Fibroblast of the aortic adventitia (primary cell): ENCODE measurements around the gene VAMP1. TPM values are rescaled to one million over a fixed set of nuclear protein-coding genes. Genes with fewer than 3 reads are reported as not detected.
A peak's percentile ranks its signal among the peaks of the same experiment; 100 is the strongest.
"Not testable (repeated sequence)": the region's sequence is repeated elsewhere in the genome, so short reads cannot be mapped to it uniquely, and the experiment has no call there.

Source experiments
- DNase-seq: peaks from one replicate; pipeline ENCODE4 v3.0.0-alpha.2; 2010; ENCODE audit warnings: low read depth
- H3K4me3 ChIP-seq: 2 replicates; pipeline ENCODE4 v1.5.1; 2011; ENCODE audit warnings: low read depth, mild to moderate bottlenecking, control low read depth, low read length, moderate library complexity
- total RNA-seq: library from RNA; depleted of rRNA; stranded (reverse); fragments of >200 nt; gene quantifications from 2 replicates; pipeline ENCODE4 v1.2.3, GENCODE V29; 2012; ENCODE audit warnings: low replicate concordance
- TF ChIP-seq, protein P1 (sequence below): IDR thresholded peaks from 2 replicates; pipeline ENCODE4 v1.5.1; 2011; ENCODE audit warnings: mild to moderate bottlenecking, low read length, control low read depth, inconsistent platforms; ENCODE audit not compliant: insufficient read depth

Gene VAMP1
- total RNA-seq, 1 donor: 9.0 TPM

DNA sequence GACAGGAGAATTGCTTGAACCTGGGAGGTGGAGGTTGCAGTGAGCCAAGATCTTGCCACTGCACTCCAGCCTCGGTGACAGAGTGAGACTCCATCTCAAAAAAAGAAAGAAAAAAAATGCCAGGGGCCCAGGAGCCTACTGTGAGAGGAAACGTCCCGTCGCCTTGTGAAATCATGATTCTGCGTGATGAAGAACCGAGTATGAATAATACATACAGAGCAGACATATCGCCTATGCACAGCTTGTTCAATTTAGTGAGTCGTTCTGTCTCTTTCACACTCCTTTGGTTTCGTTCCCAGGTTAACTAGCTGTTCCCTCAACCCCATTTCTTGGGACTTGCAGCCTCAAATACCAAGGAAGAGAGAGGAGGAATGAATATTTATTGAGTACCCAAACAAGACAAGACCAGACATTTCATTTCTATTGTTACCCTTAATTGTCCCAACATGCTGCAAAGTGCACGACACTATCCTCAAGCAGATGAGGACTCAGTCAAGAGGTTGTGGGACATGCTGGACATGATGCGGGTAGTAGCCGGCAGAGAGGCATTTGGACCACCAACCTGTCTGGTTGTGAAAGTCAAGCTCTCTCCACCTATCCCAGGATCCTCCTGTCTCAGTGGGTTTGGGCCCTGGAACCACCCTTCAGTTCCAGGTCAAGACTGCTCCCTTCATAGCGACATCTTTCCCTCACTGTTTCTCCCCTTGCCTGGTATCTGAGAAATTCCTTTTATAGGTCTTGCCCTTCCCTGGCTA, 34.3 kb downstream of the VAMP1 start:
- TF ChIP-seq, protein P1, sequence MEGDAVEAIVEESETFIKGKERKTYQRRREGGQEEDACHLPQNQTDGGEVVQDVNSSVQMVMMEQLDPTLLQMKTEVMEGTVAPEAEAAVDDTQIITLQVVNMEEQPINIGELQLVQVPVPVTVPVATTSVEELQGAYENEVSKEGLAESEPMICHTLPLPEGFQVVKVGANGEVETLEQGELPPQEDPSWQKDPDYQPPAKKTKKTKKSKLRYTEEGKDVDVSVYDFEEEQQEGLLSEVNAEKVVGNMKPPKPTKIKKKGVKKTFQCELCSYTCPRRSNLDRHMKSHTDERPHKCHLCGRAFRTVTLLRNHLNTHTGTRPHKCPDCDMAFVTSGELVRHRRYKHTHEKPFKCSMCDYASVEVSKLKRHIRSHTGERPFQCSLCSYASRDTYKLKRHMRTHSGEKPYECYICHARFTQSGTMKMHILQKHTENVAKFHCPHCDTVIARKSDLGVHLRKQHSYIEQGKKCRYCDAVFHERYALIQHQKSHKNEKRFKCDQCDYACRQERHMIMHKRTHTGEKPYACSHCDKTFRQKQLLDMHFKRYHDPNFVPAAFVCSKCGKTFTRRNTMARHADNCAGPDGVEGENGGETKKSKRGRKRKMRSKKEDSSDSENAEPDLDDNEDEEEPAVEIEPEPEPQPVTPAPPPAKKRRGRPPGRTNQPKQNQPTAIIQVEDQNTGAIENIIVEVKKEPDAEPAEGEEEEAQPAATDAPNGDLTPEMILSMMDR: no peak
- DNase-seq: no peak

DNA sequence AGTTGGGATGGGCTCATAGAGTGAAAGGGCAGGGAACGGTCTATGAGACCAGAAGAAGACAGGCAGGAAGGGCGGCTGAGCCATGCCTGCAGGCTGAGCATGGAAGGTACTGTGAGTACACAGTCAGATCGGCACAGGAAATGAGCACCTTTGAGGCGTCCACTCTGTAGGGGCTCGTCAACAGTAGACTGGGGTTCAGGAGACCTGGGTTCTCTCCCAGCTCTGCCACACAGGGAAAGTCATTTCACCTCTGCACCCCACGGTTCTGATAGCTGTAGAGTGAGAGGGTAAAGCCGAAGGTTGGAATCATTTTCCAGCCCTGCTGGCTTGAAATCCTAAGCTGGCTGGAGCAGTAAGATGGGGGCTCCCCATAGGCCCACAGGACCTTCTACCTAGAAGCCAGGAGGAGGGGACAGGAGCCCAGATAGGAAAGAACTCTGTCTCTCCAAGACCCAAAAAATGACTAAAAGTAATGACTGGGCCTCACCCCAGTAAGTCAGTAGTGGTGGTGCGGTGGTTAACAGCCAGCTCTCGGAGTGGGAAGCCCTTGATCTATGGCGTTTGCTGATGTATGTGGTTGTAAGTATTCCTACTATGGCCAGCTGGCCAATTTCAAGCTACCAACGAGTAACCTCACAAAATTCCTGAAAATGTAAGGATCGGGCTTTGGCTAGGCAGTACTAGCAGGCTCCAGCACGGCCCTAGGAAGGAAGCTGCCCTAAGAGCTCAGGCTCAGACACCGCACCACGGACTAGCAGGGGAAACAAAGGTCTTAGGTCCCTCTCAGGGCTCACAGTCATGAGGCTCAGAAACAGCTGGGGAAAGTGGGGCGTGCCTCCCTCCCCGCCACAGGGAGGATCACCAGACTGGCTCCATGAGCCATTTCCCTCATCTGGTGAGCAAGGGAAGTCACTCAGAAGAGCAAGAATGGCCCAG, 36.0 kb downstream of the VAMP1 start:
- TF ChIP-seq, protein P1: no peak
- H3K4me3 ChIP-seq: no peak overlapping the region
- DNase-seq: no peak

More for the DNA sequence above, 34.3 kb downstream of the VAMP1 start:
- no peak overlapping the region for H3K4me3 ChIP-seq

DNA sequence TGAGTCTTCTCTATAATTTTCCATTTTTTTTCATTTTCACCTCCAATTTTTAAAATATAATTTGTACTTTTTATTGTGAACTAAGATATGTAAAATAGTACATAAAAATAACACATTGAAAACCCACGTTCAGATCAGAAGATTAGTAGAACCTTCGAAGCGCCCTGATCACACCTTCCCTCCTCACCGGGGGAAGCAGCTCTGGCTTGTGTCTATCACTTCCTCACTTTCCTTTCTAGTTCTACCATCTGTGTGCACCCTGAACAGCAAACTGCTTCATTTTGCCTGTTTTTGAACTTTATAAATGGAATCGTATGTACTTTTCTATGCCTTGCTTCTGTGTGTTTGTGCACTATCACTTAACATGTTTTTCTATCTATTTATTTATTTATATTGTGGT, 37.5 kb downstream of the VAMP1 start:
- DNase-seq: no peak
- no peak overlapping the region for H3K4me3 ChIP-seq
- TF ChIP-seq, protein P1: no peak

DNA sequence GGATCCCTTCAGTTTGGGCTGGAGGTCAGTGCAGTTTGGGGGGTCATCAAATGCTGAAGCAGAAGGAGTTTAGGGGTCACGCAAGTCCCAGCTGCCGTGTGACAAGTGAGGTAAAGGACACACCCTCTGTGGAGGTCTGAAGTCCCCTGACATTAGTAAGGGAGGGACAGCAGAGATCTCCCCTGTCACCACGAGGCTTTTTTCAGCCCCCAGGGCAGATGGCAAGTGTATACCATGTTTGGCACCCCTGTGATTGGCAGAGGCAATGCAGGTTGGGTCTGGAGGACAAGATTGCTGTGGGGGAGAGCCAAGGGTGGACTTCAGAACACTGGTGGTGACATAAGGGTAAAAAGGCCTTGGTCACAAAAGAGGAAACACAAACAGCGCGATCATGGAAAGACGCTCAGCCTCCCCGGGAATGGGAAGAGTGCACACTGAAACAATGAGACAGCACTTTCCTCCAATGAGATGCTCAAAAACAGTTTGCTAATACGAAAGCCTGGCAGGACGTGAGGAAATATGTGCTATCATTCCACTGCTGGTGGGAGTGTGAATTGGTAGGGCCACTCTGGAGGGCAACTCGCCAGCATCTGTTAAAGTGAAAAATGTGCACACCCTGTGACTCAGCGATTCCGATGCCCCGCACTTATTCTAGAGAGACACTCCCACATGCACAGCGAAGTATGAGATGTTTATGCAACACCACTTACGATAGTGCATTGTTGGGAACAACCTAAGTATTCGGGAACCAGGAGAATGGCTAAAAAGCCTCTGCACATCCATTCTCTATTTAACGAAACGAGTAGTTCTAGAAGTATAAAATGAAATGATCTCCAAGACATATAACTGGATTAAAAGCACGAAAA, 40.1 kb downstream of the VAMP1 start:
- peak; percentile 100 for DNase-seq
- TF ChIP-seq, protein P1: no peak
- H3K4me3 ChIP-seq: peak overlapping the region; percentile 47

DNA sequence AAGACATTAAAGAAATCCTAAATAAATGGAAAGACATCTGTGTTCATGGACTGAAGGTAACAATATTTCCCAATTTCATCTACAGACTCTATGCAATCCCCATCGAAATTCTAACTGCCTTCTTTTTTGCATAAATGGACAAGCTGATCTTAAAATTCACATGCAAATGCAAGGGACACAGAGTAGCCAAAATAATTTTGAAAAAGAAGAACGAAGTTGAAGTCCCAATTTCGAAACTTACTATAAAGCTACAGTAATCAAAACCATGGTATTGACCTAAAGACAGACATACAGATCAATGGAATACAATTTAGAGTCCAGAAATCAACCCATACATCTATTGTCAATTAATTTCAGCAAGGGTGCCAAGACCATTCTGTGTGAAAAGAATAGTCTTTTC, 42.2 kb downstream of the VAMP1 start:
- DNase-seq: no peak
- no peak overlapping the region for H3K4me3 ChIP-seq
- TF ChIP-seq, protein P1: no peak

DNA sequence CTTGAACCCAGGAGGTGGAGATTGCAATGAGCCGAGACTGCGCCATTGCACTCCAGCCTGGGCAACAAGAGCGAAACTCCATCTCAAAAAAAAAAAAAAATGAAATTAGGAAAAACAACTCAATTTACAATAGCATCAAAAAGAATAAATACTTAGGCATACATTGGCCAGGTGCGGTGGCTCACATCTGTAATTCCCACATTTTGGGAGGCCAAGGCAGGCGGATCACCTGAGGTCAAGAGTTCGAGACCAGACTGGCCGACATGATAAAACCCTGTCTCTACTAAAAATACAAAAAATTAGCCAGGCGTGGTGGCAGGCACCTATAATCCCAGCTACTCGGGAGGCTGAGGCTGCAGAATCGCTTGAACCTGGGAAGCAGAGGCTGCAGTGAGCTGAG, 42.7 kb downstream of the VAMP1 start:
- H3K4me3 ChIP-seq, DNase-seq: not testable (repeated sequence)
